Activated gamma-delta T cell treated with anti-CD3 and anti-CD28 coated beads, Interleukin-2, amount 50 U/mL, for 16 hours (primary cell): ENCODE measurements around the gene PLCB2.

Source experiments
- DNase-seq: peaks from one replicate; pipeline ENCODE4 v3.0.0-alpha.2; 2020; ENCODE audit warnings: low read depth

The PLCB2 gene

DNA sequence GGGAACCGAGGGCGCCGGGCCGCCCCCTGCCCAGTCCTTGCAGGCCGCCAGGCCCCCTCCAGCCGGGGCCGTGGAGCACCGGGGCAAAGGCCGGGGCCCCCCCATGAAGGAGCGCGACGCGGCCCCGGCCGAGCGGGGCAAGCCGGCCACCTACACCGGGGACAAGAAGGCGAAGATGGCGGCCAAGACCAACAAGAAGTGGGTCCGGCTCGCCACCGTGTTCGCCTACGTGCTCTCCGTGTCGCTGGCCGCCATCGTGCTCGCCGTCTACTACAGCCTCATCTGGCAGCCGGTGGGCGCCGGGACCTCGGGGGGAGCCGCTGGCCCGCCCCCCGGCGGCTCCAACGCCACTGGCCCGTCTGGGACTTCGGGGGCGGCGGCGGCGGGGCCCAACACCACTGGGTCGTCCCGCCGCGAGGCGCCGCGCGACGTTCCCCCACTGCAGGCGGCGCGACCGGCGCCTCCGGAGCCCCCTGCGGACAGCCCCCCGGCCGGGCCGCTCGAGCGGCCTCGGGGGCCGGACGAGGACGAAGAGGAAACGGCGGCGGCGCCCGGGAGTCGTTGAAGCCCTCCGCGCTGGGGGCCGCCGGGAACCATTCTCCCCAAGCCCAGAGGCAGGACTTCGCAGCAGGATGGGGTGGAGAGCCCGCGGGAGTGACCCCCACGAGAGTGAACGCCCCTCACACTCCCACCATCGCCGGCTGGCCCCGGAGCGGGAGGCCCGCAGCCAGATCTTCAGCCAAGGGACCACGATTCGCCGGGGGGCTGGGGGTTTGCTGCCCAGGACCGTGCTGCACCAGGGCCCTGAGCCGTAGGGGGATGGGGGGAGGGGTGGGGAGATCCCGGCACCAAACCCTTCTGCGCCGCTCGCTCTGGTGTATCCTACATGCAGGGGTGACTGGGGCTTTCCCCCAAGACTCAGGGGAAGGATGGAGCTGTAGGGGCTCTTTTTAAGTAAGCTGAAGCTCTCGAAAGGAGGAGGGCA is 16.5 kb upstream of the PLCB2 start:
- DNase-seq: no peak

DNA sequence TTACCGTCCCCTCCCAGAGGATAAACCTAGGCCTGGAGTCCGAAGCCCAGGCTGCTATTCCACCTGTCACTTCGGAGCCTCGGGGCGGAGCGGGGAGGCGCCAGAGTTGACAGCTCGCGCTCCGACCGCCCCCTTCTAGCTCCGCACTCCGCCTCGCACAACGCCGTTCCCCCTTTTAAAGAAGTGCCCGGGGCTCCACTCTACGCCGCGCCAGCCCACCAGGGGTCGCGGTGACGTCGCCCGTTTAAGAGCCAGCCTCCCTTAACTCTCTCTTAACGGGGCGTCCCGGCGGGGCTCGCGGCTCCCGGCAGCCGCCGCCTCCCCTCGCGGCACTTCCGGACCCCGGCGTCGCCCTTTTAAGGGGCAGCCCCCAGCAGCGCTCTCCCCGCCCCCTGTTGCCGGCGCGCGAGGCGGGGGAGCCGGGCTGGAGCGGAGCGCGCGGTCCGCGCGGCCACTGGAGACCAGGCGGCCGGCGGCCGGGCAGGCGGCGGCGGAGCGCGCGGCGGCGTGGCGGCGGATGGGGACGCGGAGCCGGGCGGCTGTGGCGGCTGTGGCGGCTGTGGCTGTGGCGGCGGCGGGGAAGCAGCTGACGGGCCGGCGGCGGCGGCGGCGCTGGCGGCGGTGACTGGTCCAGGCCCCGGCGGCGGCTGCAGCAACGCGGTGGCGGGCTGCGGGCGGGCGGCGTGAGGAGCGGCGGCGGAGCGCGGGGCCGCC is 15.7 kb upstream of the PLCB2 start, which contains the start of gene INAFM2:
INAFM2 (plus strand) TSS at position 454 of the 714 bp plus-strand sequence. CDS start 364 bp downstream, outside the sequence.
- peak; percentile 87 for DNase-seq

GRCh38 chr15:40322531-40323238 is 14.9 kb upstream of the PLCB2 start:
- DNase-seq: no peak

DNA sequence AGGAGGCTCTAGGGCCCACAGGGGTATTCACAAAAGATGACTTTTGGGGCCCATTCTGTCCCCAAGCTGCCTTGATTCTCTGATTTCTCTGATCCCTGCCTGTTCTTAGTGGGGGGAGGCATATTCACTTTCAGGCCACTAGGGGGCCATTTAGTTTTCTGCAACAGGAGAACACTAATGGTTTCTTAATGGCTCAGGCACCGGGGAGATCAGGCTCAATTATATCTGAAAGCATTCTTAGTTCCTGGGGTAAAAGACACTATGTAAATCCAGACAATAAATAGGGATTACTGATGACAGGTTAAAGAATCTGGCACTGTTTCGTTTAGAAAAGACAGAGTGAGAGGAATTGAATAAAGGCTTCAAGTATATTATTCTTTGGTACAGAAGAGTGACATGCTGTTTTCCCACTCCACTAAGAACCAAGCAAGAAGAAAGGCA is 13.2 kb upstream of the PLCB2 start:
- peak; percentile 46 for DNase-seq

DNA sequence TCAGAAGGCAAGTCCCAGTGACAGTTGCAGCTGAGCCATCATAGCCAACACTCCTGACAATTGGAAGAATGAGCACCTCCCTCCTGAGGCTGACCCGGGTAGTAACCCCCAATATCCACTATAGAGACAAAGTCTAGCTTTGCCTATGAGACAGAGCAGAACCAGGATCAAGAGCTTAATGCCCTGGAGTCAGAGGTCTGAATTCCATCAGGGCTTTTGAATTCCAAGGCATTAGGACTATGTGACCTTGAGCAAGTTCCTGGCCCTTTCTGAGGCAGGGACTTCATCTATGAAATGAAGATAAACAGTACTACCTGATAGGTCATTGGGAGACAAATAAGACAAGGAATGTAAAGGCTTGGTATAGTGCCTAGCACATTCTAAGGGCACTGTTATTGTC is 12.7 kb upstream of the PLCB2 start:
- DNase-seq: no peak

- no peak for DNase-seq
Observed at GRCh38 chr15:40317580-40317979, 9.8 kb upstream of the PLCB2 start.

GRCh38 chr15:40316931-40317330 is 9.2 kb upstream of the PLCB2 start:
- DNase-seq: no peak

GRCh38 chr15:40314723-40315276 is 7.1 kb upstream of the PLCB2 start:
- DNase-seq: no peak

- no peak for DNase-seq
Observed at GRCh38 chr15:40313531-40314398, 6.0 kb upstream of the PLCB2 start.

DNA sequence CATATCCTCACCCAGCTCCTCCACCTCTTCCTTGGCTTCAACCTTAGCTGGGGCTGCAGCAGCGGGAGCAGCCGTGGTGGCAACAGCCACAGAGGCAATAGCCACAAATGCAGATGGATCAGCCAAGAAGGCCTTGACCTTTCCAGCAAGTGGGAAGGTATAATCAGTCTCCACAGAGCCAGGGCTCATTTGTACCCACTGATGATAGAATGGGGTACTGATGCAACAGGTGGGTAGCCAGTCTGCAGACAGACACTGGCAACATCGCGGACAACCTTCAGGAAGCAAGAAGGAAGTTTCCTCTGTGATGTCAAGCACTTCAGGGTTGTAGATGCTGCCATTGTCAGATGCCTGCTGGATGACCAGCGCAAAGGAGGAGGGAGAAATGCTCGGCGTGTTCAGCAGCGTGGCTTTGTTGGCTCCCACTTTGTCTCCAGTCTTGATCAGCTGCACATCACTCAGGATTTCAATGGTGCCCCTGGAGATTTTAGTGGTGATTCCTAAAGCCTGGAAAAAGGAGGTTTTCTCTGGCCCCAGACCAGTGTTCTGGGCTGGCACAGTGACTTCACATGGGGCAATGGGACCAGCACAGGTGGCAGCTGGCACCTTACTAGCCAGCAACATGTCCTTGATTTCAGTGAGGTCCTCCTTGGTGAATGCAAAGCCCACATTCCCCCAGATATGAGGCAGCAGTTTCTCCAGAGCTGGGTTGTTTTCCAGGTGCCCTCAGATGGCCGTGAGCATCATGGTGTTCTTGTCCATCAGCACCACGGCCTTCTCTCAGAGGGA is 4.8 kb upstream of the PLCB2 start:
- DNase-seq: no peak

DNA sequence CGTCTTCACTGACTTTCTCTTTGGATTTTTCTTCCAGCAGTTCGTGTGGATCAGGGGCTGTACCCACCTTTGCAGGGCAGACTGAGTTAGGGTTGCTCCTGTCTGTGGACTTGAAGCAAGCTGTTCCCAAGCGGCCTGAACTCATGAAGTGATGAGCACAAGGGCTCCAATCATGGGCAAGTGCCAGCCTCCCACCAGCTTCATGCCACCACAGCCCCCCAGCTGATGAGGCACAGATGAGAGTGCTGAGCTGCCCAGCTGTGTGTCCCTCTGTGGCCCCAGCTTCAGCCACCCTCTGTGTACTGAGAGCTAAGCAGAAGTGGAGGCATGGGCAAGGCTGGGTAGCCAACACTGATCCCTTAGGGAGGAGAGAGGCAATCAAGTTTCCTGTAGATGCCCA is 3.3 kb upstream of the PLCB2 start:
- no peak for DNase-seq

GRCh38 chr15:40310001-40310959 is 2.5 kb upstream of the PLCB2 start:
- no peak for DNase-seq

DNA sequence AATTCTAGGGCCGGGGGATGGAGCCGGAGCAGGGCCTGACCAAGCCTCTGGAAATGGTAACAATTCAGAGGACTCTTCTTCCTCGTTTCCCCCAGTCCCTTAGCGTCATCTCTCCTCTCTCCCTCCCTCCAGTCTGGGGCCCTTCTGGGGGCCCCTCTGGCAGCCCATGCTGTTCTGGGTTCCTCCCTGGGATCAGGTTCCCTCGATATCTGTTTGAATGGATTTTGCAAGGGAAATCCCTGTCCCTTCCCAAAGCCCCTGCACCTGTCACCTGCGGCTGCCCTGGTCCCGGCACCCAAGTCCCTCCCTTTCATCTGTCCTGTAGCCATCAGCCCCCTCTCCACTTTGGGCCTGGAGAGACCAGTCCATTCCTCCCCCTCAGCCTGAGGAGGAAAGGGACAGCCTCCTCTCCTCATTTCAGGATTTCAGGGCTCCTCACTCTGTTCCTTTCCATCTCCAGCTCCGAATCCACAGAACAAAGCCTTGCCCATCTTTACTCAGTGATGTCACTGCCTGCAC is 1.7 kb upstream of the PLCB2 start:
- DNase-seq: no peak

GRCh38 chr15:40306908-40307307 is 827 bp downstream of the PLCB2 start:
- no peak for DNase-seq

DNA sequence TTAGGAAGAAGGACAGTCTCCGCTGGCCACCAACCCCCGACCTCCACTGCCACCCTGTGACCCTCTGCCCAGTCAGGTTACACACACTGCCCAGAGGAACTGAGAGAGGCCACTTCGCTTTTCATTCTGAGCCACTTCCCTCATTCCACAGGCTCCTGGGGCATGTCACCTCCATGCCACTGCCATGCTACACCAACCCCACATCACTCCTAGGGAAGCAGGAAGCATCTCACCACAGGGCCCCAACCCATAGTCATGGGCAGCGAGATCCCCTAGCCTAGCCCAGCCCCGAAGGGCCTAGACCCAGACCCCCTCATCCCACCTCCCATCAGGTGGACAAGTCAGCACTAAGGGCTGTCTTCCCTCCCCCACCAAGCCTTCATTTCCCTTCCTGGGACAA is 1.4 kb downstream of the PLCB2 start:
- DNase-seq: no peak

DNA sequence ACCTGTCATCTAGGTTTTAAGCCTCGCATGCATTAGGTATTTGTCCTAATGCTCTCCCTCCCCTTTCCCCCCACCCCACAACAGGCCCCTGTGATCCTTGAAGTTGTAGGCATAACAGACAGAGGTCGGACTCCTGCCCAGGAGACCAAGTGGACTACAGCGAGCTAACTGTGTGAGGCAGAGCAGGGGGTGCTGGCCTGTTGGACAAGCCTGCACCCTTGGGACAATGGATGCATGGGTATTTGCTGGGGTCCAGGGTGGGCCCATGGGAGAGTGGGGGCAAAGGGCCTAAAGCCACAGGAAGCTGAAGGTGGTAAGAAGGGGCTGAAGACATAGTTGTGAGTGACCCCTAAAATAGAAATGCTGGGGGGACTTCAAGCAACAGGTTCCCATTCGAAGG is 2.5 kb downstream of the PLCB2 start:
- DNase-seq: no peak

GRCh38 chr15:40303576-40303975 is 4.2 kb downstream of the PLCB2 start:
- no peak for DNase-seq

GRCh38 chr15:40302981-40303380 is 4.8 kb downstream of the PLCB2 start:
- DNase-seq: no peak
